ENCODE data around the gene POF1B.

DNA sequence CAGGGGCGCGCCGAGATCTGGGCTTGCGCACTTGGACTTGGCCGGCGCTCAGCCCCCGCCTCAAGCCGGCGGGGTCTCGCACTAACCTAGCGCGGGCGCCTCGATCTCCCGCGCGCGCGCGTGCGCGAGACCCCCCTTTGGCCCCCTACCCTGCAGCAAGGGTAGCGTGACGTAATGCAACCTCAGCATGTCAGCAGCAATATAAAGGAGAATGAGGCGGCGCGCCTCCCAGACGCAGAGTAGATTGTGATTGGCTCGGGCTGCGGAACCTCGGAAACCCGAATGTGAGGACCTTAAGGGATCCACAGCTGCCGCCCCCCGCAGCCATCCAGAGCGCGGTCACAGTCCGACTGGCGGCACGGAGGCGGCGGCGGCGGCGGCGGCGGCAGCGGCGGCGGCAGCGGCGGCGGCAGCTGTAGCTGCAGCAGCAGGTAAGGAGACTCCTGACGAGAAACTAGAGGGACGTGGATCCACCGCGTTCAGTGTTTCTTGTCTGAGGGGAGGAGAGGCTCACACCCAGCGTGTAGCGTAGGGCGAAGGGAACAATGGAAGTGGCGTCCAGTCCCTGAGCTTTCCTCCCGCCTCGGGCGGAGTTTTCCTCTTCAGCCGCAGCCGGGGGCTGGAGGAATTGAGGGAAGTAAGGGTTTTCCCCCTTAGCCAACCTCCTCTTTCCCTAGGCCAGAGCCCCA, 135.6 kb downstream of the POF1B start, which contains the start of the genes SATL1 and ZNF711:
- TF ChIP-seq, protein P1, sequence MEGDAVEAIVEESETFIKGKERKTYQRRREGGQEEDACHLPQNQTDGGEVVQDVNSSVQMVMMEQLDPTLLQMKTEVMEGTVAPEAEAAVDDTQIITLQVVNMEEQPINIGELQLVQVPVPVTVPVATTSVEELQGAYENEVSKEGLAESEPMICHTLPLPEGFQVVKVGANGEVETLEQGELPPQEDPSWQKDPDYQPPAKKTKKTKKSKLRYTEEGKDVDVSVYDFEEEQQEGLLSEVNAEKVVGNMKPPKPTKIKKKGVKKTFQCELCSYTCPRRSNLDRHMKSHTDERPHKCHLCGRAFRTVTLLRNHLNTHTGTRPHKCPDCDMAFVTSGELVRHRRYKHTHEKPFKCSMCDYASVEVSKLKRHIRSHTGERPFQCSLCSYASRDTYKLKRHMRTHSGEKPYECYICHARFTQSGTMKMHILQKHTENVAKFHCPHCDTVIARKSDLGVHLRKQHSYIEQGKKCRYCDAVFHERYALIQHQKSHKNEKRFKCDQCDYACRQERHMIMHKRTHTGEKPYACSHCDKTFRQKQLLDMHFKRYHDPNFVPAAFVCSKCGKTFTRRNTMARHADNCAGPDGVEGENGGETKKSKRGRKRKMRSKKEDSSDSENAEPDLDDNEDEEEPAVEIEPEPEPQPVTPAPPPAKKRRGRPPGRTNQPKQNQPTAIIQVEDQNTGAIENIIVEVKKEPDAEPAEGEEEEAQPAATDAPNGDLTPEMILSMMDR (IDR thresholded peaks at IDR 0.05; ENCODE audit: insufficient read depth, low read depth, low read length) = no peak
- TF ChIP-seq EZH2 (IDR thresholded peaks at IDR 0.05; ENCODE audit: insufficient read depth, low read length) = no peak

All from astrocyte (in vitro differentiated cells and primary cell).